K562 (cell line): ENCODE measurements around the gene TNIK. TPM values are rescaled to one million over a fixed set of nuclear protein-coding genes. Genes with fewer than 3 reads are reported as not detected.

Source experiments
- ATAC-seq: fragments of 200-7000 bp; cut with Tn5 transposase; 3 replicates; pipeline ENCODE4 v1.9.1; 2020; ENCODE audit warnings: moderate library complexity
- BruUV-seq: library from RNA; stranded (reverse); fragments of 400-500 nt; replicated peaks from 2 replicates; lab custom pipeline; 2021; lab: Mats Ljungman, UMichigan
- CTCF ChIA-PET: fragments of 300-600 bp; formaldehyde crosslinking; extraction: SDS; loops from one replicate; lab custom pipeline; 2021; ENCODE audit warnings: low intra/inter-chr PET ratio; lab: Yijun Ruan, JAX
- POLR2A ChIA-PET: fragments of 300-600, 350-650 bp; sonication (Branson Sonifier 250); formaldehyde crosslinking; extraction: SDS; loops from one replicate; lab custom pipeline; 2021; ENCODE audit warnings: antibody characterized with exemption, inconsistent platforms; lab: Yijun Ruan, JAX
- DNase-seq, 4 experiments: peaks; one replicate each; pipeline versions ENCODE4 v3.0.0 to v3.0.0-alpha.2; 2011 to 2018; ENCODE audit warnings: low spot score in 3 of 4, mixed read lengths in 3 of 4; ENCODE audit errors: extremely low read depth in 1 of 4
- FAIRE-seq: peaks from 2 replicates; lab custom pipeline; 2011; peaks lifted over from hg19 to GRCh38; lab: Jason Lieb, UNC
- H2AFZ ChIP-seq: 2 replicates; pipeline ENCODE4 v1.6.0; 2011; ENCODE audit warnings: low read depth, low read length, control low read depth, inconsistent platforms
- H3K27ac ChIP-seq: fragments of 200-600 bp; 3 replicates; pipeline ENCODE4 v1.8.0; 2011; ENCODE audit warnings: low read depth, mild to moderate bottlenecking, control low read depth, inconsistent platforms, low read length, moderate library complexity, mixed read lengths; ENCODE audit errors: extremely low read depth
- H3K27me3 ChIP-seq, 2 experiments: fragments of 300-600 bp in 1 of 2; 2 replicates in 1 of 2; 3 replicates in 1 of 2; pipeline versions ENCODE4 v1.6.0 to v1.8.0; 2011; ENCODE audit warnings: inconsistent platforms in 2 of 2, low read length in 2 of 2, mild to moderate bottlenecking in 1 of 2, mixed read lengths in 1 of 2, moderate library complexity in 1 of 2; ENCODE audit not compliant: control insufficient read depth in 2 of 2, insufficient read depth in 2 of 2
- H3K36me3 ChIP-seq: fragments of 300-600 bp; 3 replicates; pipeline ENCODE4 v1.8.0; 2011; ENCODE audit warnings: mild to moderate bottlenecking, low read length, inconsistent platforms; ENCODE audit not compliant: control insufficient read depth, insufficient read depth
- H3K4me1 ChIP-seq, 2 experiments: fragments of 200-600 bp in 1 of 2; replicated peaks in 1 of 2; 2 replicates in 1 of 2; 3 replicates in 1 of 2; pipeline versions ENCODE4 v1.5.1 to v1.8.0; 2011; ENCODE audit warnings: inconsistent platforms in 2 of 2, low read length in 2 of 2, mild to moderate bottlenecking in 1 of 2, mixed read lengths in 1 of 2, moderate library complexity in 1 of 2; ENCODE audit not compliant: control insufficient read depth in 2 of 2, insufficient read depth in 2 of 2
- H3K4me2 ChIP-seq: 2 replicates; pipeline ENCODE4 v1.6.1; 2011; ENCODE audit warnings: low read length, control low read depth, inconsistent platforms, mixed read lengths; ENCODE audit not compliant: insufficient read depth
- H3K4me3 ChIP-seq: fragments of 200-600 bp; sonication (generic), shearing (Covaris generic); 2 replicates; pipeline ENCODE4 v1.5.1; 2016; ENCODE audit warnings: control low read depth, inconsistent platforms
- H3K79me2 ChIP-seq: fragments of 200-600 bp; 3 replicates; pipeline ENCODE4 v1.8.0; 2011; ENCODE audit warnings: low read length, inconsistent platforms; ENCODE audit not compliant: control insufficient read depth, insufficient read depth
- H3K9ac ChIP-seq, 2 experiments: 2 replicates each; pipeline versions ENCODE4 v1.6.0 to v1.6.1; 2011; ENCODE audit warnings: low read depth in 2 of 2, low read length in 2 of 2, control low read depth in 1 of 2, inconsistent platforms in 1 of 2, mild to moderate bottlenecking in 1 of 2, mixed read lengths in 1 of 2; ENCODE audit not compliant: insufficient read depth in 1 of 2
- H3K9me1 ChIP-seq: one replicate; pipeline ENCODE4 v1.6.0; 2011; ENCODE audit warnings: inconsistent platforms, mild to moderate bottlenecking, low read length, moderate library complexity; ENCODE audit not compliant: control insufficient read depth, insufficient read depth
- H3K9me3 ChIP-seq: replicated peaks from 2 replicates; pipeline ENCODE4 v1.5.1; 2011; ENCODE audit warnings: low read depth, low read length, inconsistent platforms; ENCODE audit not compliant: control insufficient read depth, insufficient read depth
- H4K20me1 ChIP-seq: replicated peaks from 2 replicates; pipeline ENCODE4 v1.6.1; 2011; ENCODE audit warnings: low read length, inconsistent platforms, mixed read lengths; ENCODE audit not compliant: control insufficient read depth, insufficient read depth
- BMI1 ChIP-seq: fragments of 150-350 bp; IDR thresholded peaks from 2 replicates; pipeline ENCODE4 v1.6.1; 2014; ENCODE audit warnings: low read length
- HDAC6 ChIP-seq: IDR thresholded peaks from 2 replicates; pipeline ENCODE4 v1.6.1; 2012; ENCODE audit warnings: low read depth, mild to moderate bottlenecking, control low read depth, inconsistent platforms, low read length, moderate library complexity
- MCM3 ChIP-seq: fragments of 450-650 bp; IDR thresholded peaks from 2 replicates; pipeline ENCODE4 v1.6.1; 2016
- MEIS2 ChIP-seq: fragments of 450-650 bp; IDR thresholded peaks from 2 replicates; pipeline ENCODE4 v1.6.1; 2014; ENCODE audit warnings: mild to moderate bottlenecking; ENCODE audit not compliant: partially characterized antibody
- U2AF1 ChIP-seq: fragments of 200-400 bp; formaldehyde crosslinking; optimal IDR thresholded peaks from 2 replicates; pipeline ENCODE3; 2017; ENCODE audit warnings: mild to moderate bottlenecking, low read depth, low read length, moderate library complexity
- ZFPM2 ChIP-seq: fragments of 250-450 bp; sonication (Bioruptor Pico); IDR thresholded peaks from 2 replicates; pipeline ENCODE4 v1.5.1; 2022; ENCODE audit warnings: mild to moderate bottlenecking
- ZNF717 ChIP-seq: fragments of 250-450 bp; sonication (Bioruptor Pico); IDR thresholded peaks from 2 replicates; pipeline ENCODE4 v1.5.0; 2021
- ZSCAN32 ChIP-seq: fragments of 450-650 bp; formaldehyde crosslinking; IDR thresholded peaks from 2 replicates; pipeline ENCODE4 v1.4.0; 2020; ENCODE audit warnings: mild to moderate bottlenecking, moderate library complexity
- WGBS: fragments of 100-300 bp; shearing (Covaris generic); methylation state at CpG from one replicate; pipeline ENCODE4 v1.1.6; 2016; ENCODE audit warnings: low coverage, mixed read lengths; ENCODE audit not compliant: insufficient coverage; ENCODE audit errors: missing lambda C conversion rate; 5-methylcytosine and 5-hydroxymethylcytosine counted together
- in situ Hi-C: fragments of 300-500 bp; cut with MboI; formaldehyde crosslinking; loops from 4 replicates; pipeline ENCODE4 v1.15.0; 2018; ENCODE audit warnings: inconsistent platforms, mixed read lengths
- intact Hi-C: fragments of 100-400 bp; cut with micrococcal nuclease; formaldehyde crosslinking; loops from 2 replicates; pipeline ENCODE4 v1.14.2; 2022
- polyA plus RNA-seq, 8 experiments: library from polyadenylated mRNA; depleted of rRNA in 4 of 8; stranded (reverse) in 5 of 8; unstranded in 3 of 8; fragments of >200 nt; fragmentation: Nextera tagmentation in 2 of 8; fragmentation: Illumina TruSeq in 1 of 8; extraction: Ambion mirVana in 2 of 8; extraction: Trizol in 1 of 8; gene quantifications; 2 replicates each; pipeline versions ENCODE4 v1.2.1 to v1.2.3, GENCODE V29; 2011 to 2014; ENCODE audit warnings: inconsistent platforms in 1 of 8, missing spikeins in 1 of 8
- total RNA-seq, 7 experiments: library from RNA; depleted of rRNA in 6 of 7; stranded (reverse); fragments of >200 nt in 6 of 7; fragmentation: Illumina TruSeq in 2 of 7; extraction: Trizol in 2 of 7; gene quantifications; 2 replicates each; pipeline versions ENCODE4 v1.2.1 to v1.2.3, GENCODE V29; 2011 to 2021; ENCODE audit warnings: low replicate concordance in 1 of 7
- TF ChIP-seq, protein P1 (sequence below): sonication (generic); formaldehyde crosslinking; IDR thresholded peaks from 2 replicates; pipeline ENCODE4 v1.8.0; 2023; ENCODE audit warnings: missing genetic modification reagents, mild to moderate bottlenecking, borderline replicate concordance
- TF ChIP-seq, protein P2 (sequence below), 2 experiments: fragments of 450-650 bp in 1 of 2; sonication (generic) in 1 of 2; formaldehyde crosslinking in 1 of 2; IDR thresholded peaks in 1 of 2; conservative IDR thresholded peaks in 1 of 2; 2 replicates each; pipeline versions ENCODE4 v1.6.1 to v1.8.1; 2016 to 2023; ENCODE audit warnings: mild to moderate bottlenecking in 2 of 2, moderate library complexity in 2 of 2, inconsistent platforms in 1 of 2, missing genetic modification reagents in 1 of 2
- TF ChIP-seq, protein P3 (sequence below): fragments of 450-650 bp; IDR thresholded peaks from 2 replicates; pipeline ENCODE4 v1.6.1; 2016; ENCODE audit warnings: mild to moderate bottlenecking

The TNIK gene
- total and polyA plus RNA-seq, 9 of the 15 experiments (the other 6 are each of a cell fraction or from before 2014, with no cell fraction given) = 6.6 to 39.0 (median 24.7) TPM

DNA sequence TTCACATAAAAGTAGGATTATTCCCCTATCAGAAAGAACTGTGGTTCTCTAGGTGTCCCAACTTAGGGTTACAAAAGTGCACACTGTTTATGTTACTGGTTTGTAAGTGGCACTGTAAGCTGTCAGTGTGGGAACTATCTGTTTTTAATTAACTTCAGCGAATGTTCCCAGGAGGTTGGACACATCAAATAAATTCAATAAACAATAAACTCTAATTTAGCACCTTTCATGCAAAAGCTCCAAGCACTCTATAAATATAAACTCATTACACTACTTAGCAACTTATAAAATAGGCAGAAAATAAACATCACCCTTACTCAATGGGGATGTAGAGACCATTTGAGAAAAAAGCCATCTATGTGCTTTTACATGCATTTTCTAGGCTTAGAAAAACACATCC lies 265.2 kb downstream of the TNIK start:
- Histone ChIP-seq H3K27ac (no peak overlapping the region), H3K4me1 (peaks cover 8 to 47% of the 10 kb centered on the region in 2 experiments; a peak in 4 of 5 replicates), H3K9me1 (no peaks in the 10 kb centered on the region), H3K4me2 (no peak overlapping the region), H3K27me3 (no peaks in the 10 kb centered on the region), H3K9ac (no peak overlapping the region), H3K4me3 (no peak overlapping the region), H3K79me2 (no peaks in the 10 kb centered on the region; the same call in 2 of the 3 replicates), H2AFZ (no peak overlapping the region), H3K36me3 (0 out of 3 replicates have a peak, but pooled peaks cover 3% of the 10 kb centered on the region), H4K20me1 (no peaks in the 10 kb centered on the region), H3K9me3 (no peaks in the 10 kb centered on the region; the same call in 1 of the 2 replicates)
- DNase-seq = no peak
- no peak for ATAC-seq
- BruUV-seq = no TSS peak
- in situ Hi-C loops (loop anchor here (5.0 to 10.0 kb wide), 2 partner anchors 250 to 372 kb away; no protein-coding TSS in a partner anchor), intact Hi-C loops (loop anchor here (5.0 kb wide), 1 partner anchor 132 kb away; no protein-coding TSS in a partner anchor)
- FAIRE-seq = no peak
- ChIA-PET POLR2A (no interaction called here), CTCF (no interaction called here)
- 89% methylated on average over 1 of the region's 1 CpG for WGBS
- TF ChIP-seq, protein P1, sequence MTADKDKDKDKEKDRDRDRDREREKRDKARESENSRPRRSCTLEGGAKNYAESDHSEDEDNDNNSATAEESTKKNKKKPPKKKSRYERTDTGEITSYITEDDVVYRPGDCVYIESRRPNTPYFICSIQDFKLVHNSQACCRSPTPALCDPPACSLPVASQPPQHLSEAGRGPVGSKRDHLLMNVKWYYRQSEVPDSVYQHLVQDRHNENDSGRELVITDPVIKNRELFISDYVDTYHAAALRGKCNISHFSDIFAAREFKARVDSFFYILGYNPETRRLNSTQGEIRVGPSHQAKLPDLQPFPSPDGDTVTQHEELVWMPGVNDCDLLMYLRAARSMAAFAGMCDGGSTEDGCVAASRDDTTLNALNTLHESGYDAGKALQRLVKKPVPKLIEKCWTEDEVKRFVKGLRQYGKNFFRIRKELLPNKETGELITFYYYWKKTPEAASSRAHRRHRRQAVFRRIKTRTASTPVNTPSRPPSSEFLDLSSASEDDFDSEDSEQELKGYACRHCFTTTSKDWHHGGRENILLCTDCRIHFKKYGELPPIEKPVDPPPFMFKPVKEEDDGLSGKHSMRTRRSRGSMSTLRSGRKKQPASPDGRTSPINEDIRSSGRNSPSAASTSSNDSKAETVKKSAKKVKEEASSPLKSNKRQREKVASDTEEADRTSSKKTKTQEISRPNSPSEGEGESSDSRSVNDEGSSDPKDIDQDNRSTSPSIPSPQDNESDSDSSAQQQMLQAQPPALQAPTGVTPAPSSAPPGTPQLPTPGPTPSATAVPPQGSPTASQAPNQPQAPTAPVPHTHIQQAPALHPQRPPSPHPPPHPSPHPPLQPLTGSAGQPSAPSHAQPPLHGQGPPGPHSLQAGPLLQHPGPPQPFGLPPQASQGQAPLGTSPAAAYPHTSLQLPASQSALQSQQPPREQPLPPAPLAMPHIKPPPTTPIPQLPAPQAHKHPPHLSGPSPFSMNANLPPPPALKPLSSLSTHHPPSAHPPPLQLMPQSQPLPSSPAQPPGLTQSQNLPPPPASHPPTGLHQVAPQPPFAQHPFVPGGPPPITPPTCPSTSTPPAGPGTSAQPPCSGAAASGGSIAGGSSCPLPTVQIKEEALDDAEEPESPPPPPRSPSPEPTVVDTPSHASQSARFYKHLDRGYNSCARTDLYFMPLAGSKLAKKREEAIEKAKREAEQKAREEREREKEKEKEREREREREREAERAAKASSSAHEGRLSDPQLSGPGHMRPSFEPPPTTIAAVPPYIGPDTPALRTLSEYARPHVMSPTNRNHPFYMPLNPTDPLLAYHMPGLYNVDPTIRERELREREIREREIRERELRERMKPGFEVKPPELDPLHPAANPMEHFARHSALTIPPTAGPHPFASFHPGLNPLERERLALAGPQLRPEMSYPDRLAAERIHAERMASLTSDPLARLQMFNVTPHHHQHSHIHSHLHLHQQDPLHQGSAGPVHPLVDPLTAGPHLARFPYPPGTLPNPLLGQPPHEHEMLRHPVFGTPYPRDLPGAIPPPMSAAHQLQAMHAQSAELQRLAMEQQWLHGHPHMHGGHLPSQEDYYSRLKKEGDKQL = no peak
- no peak for TF ChIP-seq MCM3
- TF ChIP-seq MEIS2 = no peak
- no peak for TF ChIP-seq HDAC6
- TF ChIP-seq, protein P2, sequence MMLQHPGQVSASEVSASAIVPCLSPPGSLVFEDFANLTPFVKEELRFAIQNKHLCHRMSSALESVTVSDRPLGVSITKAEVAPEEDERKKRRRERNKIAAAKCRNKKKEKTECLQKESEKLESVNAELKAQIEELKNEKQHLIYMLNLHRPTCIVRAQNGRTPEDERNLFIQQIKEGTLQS (IDR thresholded peaks at IDR 0.05) = no peak
- TF ChIP-seq, protein P2 (CRISPR knock-in tag; conservative IDR thresholded peaks at IDR 0.05) = no peak
- no peak for TF ChIP-seq ZFPM2 (CRISPR knock-in tag)
- no peak for TF ChIP-seq U2AF1
- TF ChIP-seq BMI1 = no peak
- TF ChIP-seq ZNF717 (CRISPR knock-in tag) = no peak
- no peak for TF ChIP-seq ZSCAN32 (CRISPR knock-in tag)
- TF ChIP-seq, protein P3, sequence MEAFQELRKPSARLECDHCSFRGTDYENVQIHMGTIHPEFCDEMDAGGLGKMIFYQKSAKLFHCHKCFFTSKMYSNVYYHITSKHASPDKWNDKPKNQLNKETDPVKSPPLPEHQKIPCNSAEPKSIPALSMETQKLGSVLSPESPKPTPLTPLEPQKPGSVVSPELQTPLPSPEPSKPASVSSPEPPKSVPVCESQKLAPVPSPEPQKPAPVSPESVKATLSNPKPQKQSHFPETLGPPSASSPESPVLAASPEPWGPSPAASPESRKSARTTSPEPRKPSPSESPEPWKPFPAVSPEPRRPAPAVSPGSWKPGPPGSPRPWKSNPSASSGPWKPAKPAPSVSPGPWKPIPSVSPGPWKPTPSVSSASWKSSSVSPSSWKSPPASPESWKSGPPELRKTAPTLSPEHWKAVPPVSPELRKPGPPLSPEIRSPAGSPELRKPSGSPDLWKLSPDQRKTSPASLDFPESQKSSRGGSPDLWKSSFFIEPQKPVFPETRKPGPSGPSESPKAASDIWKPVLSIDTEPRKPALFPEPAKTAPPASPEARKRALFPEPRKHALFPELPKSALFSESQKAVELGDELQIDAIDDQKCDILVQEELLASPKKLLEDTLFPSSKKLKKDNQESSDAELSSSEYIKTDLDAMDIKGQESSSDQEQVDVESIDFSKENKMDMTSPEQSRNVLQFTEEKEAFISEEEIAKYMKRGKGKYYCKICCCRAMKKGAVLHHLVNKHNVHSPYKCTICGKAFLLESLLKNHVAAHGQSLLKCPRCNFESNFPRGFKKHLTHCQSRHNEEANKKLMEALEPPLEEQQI = no peak
